Suppressor macrophage treated with lipopolysaccharide for 1 hour (primary cell): ENCODE measurements around the gene NDUFS3.
A peak's percentile ranks its signal among the peaks of the same experiment; 100 is the strongest.
"Not testable (repeated sequence)": the region's sequence is repeated elsewhere in the genome, so short reads cannot be mapped to it uniquely, and the experiment has no call there.

Source experiments
- DNase-seq, 3 donors: peaks; one replicate each; pipeline ENCODE4 v3.0.0-alpha.2; 2020 to 2022

NDUFS3 gene

GRCh38 chr11:47562393-47562792 lies 16.5 kb upstream of the NDUFS3 start:
- DNase-seq: not testable (repeated sequence)

GRCh38 chr11:47564366-47564765 lies 14.5 kb upstream of the NDUFS3 start:
- not testable (repeated sequence) for DNase-seq

GRCh38 chr11:47564933-47565339 lies 13.9 kb upstream of the NDUFS3 start:
- DNase-seq: no peak

GRCh38 chr11:47565340-47566148 lies 13.3 kb upstream of the NDUFS3 start, which contains the start of gene PTPMT1:
TSS of gene PTPMT1 (plus strand) at chr11:47565599. CDS start at chr11:47565623, 24 bp downstream.
- peak; percentile 83 to 94 (median 89) for DNase-seq

GRCh38 chr11:47566149-47566698 lies 12.7 kb upstream of the NDUFS3 start:
- DNase-seq: peak; percentile 45 to 69 (median 46)

- no peak for DNase-seq
These were observed 9.2 kb upstream of the NDUFS3 start for GRCh38 chr11:47569646-47570045.

GRCh38 chr11:47570651-47571356 lies 8.1 kb upstream of the NDUFS3 start:
- peak; percentile 41 to 45 (median 42) for DNase-seq

- DNase-seq: no peak
These were observed 7.5 kb upstream of the NDUFS3 start for GRCh38 chr11:47571357-47571729.

GRCh38 chr11:47571895-47572294 lies 7.0 kb upstream of the NDUFS3 start:
- DNase-seq: no peak

GRCh38 chr11:47572715-47573255 lies 6.1 kb upstream of the NDUFS3 start:
- no peak for DNase-seq

GRCh38 chr11:47573321-47573720 lies 5.6 kb upstream of the NDUFS3 start:
- DNase-seq: no peak

- no peak for DNase-seq
These were observed 1.3 kb upstream of the NDUFS3 start for GRCh38 chr11:47577460-47578041.

- no peak for DNase-seq
These were observed 5.0 kb downstream of the NDUFS3 start for GRCh38 chr11:47583844-47584243.

GRCh38 chr11:47586098-47586855 lies 7.4 kb downstream of the NDUFS3 start, which contains the start of gene FAM180B:
TSS of gene FAM180B (plus strand) at chr11:47586678. CDS start at chr11:47586769, 91 bp downstream.
- no peak for DNase-seq

GRCh38 chr11:47587039-47587716 lies 8.3 kb downstream of the NDUFS3 start:
- DNase-seq: peak in 1 of 3 donors; percentile 22

GRCh38 chr11:47587723-47588326 lies 9.0 kb downstream of the NDUFS3 start:
- DNase-seq: peak; percentile 87 to 92 (median 88)

- DNase-seq: no peak
These were observed 10.2 kb downstream of the NDUFS3 start for GRCh38 chr11:47589118-47589517.

- no peak for DNase-seq
These were observed 10.7 kb downstream of the NDUFS3 start for GRCh38 chr11:47589584-47589976.

GRCh38 chr11:47589977-47590861 lies 11.3 kb downstream of the NDUFS3 start:
- no peak for DNase-seq

- DNase-seq: no peak
These were observed 12.9 kb downstream of the NDUFS3 start for GRCh38 chr11:47591764-47592163.
